ENCODE measurements around the gene LYST.

GRCh38 chr1:235670157-235670776 is 196.4 kb downstream of the LYST start:
- TF ChIP-seq CTCF (IDR thresholded peaks at IDR 0.05) = no peak
- TF ChIP-seq POLR2AphosphoS5 (IDR thresholded peaks at IDR 0.05) = no peak

All from prostate gland (tissue), 2 donors.